Measurements from ENCODE around the gene NDUFV1.
"Not testable (repeated sequence)": the region's sequence is repeated elsewhere in the genome, so short reads cannot be mapped to it uniquely, and the experiment has no call there.

NDUFV1 gene

DNA sequence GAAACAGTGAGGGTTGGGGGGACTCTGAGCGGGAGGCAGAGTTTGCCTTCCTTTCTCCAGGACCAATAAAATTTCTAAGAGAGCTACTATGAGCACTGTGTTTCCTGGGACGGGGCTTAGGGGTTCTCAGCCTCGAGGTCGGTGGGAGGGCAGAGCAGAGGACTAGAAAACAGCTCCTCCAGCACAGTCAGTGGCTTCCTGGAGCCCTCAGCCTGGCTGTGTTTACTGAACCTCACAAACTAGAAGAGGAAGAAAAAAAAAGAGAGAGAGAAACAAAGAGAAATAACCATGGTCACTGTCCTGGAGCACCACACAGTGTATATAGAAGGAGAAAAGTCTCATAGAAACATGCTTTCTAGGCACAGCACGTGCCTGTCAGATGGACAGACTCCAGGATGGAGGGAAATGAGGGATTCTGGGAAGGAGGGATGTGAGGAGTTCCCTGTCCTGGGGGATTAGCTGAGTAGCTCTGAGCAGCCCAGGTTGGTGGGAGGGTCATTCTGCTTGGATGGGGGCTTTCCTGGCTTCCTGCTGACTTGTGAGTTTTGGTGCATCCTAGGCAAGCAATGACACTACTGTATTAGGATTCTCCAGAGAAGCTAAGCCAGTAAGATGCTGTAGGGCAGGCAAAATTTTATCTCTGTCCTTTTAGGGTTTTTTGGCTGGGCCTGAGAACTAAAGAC lies 20.0 kb upstream of the NDUFV1 start:
- no peak for DNase-seq (ENCODE audit: low spot score)

- DNase-seq (ENCODE audit: low spot score): no peak
Observed at GRCh38 chr11:67588136-67588503, 18.6 kb upstream of the NDUFV1 start.

- DNase-seq (ENCODE audit: low spot score): not testable (repeated sequence)
Observed at GRCh38 chr11:67588899-67589415, 17.8 kb upstream of the NDUFV1 start.

- DNase-seq (ENCODE audit: low spot score): no peak
Observed at GRCh38 chr11:67592880-67593564, 13.7 kb upstream of the NDUFV1 start.

- no peak for DNase-seq (ENCODE audit: low spot score)
Observed at GRCh38 chr11:67593565-67593905, 13.2 kb upstream of the NDUFV1 start.

DNA sequence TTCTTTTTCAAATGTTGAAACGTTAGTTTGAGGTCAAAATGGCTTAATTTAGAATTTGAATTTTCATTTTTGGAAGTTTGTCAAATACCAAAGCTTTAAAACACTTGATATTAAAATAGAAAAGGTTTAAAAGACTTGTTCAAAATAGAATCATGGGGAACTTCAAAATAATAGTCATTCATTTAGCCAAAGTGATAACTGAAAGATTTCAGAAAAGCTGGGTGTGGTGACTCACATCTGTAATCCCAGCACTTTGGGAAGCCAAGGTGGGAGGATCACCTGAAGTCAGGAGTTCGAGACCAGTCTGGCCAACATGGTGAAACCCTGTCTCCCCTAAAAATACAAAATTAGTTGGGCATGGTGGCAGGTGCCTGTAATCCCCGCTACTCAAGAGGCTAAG lies 12.3 kb upstream of the NDUFV1 start:
- no peak for DNase-seq (ENCODE audit: low spot score)

- no peak for DNase-seq (ENCODE audit: low spot score)
Observed at GRCh38 chr11:67596753-67597300, 9.9 kb upstream of the NDUFV1 start.

GRCh38 chr11:67597458-67597857 lies 9.3 kb upstream of the NDUFV1 start:
- not testable (repeated sequence) for DNase-seq (ENCODE audit: low spot score)

- not testable (repeated sequence) for DNase-seq (ENCODE audit: low spot score)
Observed at GRCh38 chr11:67597963-67598362, 8.8 kb upstream of the NDUFV1 start.

GRCh38 chr11:67599149-67599548 lies 7.6 kb upstream of the NDUFV1 start:
- DNase-seq (ENCODE audit: low spot score): no peak

GRCh38 chr11:67600324-67601029 lies 6.3 kb upstream of the NDUFV1 start:
- DNase-seq (ENCODE audit: low spot score): no peak

- no peak for DNase-seq (ENCODE audit: low spot score)
Observed at GRCh38 chr11:67601098-67601497, 5.6 kb upstream of the NDUFV1 start.

- DNase-seq (ENCODE audit: low spot score): not testable (repeated sequence)
Observed at GRCh38 chr11:67604119-67604518, 2.6 kb upstream of the NDUFV1 start.

- no peak for DNase-seq (ENCODE audit: low spot score)
Observed at GRCh38 chr11:67604815-67605214, 1.9 kb upstream of the NDUFV1 start.

DNA sequence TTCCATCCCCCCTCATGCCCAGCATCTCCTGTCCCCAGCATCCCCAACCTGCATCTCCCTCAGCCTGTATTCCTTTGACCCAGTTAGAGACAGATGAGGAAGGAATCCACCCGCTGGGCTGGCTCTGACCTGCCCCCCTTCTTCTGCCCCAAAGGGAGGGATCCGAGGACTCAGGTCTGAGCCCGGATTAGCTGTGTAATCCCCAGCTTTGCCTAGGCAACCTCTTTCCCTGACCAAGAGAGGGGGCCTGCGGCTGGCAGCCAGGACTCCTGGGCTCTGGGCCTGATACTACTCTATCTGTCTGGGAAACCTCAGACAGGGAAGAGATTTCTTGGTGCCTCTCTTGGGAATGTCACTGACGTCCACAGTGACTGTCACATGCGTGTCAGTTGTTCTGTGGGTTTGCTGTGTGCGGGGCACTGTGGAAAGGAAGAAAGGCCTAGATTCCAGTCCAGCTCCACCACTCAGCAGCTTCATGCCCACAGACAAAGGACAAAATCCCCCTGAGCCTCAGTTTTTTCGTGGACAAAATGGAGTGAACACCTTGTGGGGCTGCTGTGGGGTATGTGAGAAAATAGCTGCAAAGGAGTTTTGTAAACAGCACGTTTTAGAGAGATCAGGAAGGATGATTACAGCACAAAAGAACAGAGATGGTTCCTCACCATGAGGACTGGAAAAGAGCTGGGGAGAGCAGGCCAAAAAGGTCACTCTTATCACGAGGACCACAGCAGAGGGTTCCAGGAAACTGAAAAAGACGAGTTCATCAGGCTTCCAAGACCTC lies 1.3 kb upstream of the NDUFV1 start:
- DNase-seq (ENCODE audit: low spot score): no peak

DNA sequence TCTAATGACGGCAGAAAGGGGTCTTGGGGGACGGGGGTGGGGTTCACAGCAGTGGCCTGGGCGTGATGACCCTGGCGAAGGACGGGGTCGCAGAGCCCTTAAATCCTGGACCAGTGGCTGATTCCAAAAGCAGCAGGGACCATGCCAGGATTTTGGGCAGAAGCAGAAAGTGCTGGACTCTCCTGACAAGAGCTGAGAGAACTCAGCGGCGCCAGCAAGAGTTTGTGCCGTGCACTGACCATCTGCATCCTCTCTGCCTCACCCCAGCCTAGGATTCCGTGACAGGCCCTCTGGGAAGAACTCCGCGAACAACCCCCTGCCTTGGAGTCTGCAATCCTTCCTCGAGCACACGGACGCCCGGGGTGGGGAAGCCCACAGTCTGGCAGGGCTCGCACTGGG lies 644 bp upstream of the NDUFV1 start:
- DNase-seq (ENCODE audit: low spot score): no peak

- no peak for DNase-seq (ENCODE audit: low spot score)
Observed at GRCh38 chr11:67607507-67607906, 771 bp downstream of the NDUFV1 start.

DNA sequence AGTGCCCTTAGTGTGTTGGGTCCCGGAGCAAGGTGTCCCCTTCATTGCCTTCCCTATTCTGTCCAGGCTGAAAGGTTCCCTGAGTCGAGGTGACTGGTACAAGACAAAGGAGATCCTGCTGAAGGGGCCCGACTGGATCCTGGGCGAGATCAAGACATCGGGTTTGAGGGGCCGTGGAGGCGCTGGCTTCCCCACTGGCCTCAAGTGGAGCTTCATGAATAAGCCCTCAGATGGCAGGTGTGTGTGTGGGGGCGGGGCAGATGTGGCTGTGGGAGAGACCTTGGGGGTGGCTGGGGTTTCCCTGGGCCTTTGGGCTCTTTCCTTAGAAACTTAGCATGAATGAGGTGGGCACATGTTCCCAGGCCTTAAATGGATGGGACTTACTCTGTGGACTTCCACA lies 1.8 kb downstream of the NDUFV1 start:
- DNase-seq (ENCODE audit: low spot score): no peak

DNA sequence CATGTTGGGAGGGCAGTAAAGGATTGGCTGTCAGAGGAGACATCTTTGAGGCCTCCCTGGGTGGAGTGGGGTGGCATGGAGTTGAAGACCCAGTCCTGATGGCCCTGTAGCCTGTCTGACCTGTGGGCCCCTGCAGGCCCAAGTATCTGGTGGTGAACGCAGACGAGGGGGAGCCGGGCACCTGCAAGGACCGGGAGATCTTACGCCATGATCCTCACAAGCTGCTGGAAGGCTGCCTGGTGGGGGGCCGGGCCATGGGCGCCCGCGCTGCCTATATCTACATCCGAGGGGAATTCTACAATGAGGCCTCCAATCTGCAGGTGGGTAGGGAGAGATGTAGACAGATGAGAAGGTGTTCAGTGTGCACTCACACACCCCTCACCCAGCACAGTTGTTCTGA lies 2.6 kb downstream of the NDUFV1 start:
- no peak for DNase-seq (ENCODE audit: low spot score)

DNA sequence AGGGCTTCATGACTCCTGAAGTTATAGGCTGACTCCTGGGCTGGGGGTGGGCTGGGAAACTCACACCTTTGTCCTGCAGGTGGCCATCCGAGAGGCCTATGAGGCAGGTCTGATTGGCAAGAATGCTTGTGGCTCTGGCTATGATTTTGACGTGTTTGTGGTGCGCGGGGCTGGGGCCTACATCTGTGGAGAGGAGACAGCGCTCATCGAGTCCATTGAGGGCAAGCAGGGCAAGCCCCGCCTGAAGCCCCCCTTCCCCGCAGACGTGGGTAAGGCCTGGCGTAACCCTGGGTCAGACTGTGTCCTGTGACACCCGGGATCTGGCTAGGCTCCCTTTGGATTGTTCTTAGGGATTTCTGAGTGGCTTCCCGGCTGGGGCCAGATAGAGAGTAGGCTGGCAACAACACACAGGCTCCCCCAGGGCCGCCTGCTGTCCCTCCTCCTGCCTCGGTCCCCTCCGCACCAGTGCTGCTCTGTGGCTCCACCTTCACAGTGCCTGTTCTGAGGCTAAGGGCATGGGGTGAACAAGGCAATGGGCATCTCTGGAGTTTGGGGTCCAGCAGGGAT lies 3.6 kb downstream of the NDUFV1 start:
- DNase-seq (ENCODE audit: low spot score): no peak

GRCh38 chr11:67611165-67611564 lies 4.4 kb downstream of the NDUFV1 start:
- no peak for DNase-seq (ENCODE audit: low spot score)
